Posterior cingulate gyrus (tissue), 11 donors: ENCODE results near the gene MRC1.
A peak's percentile ranks its signal among the peaks of the same experiment; 100 is the strongest.

Experiments
- DNase-seq, 10 donors: peaks; one replicate each; pipeline versions ENCODE4 v3.0.0 to v3.0.0-alpha.2; 2020 to 2021; ENCODE audit warnings: mixed read lengths in 3 of 10
- intact Hi-C: fragments of 100-400 bp; cut with DNase I; formaldehyde crosslinking; loops from one replicate; pipeline ENCODE4 v1.15.1; 2023

The MRC1 gene

GRCh38 chr10:17838080-17838648, 29.0 kb downstream of the MRC1 start:
- intact Hi-C loops, result no loop called here
- DNase-seq, result no peak

- DNase-seq, result no peak
- intact Hi-C loops, result no loop called here
These were observed 31.9 kb downstream of the MRC1 start for GRCh38 chr10:17841050-17841449.

- intact Hi-C loops, result no loop called here
These were observed 33.5 kb downstream of the MRC1 start for GRCh38 chr10:17842641-17843040.

GRCh38 chr10:17847585-17848296, 38.6 kb downstream of the MRC1 start:
- intact Hi-C loops, result no loop called here
- DNase-seq, result no peak

More at GRCh38 chr10:17842641-17843040, 33.5 kb downstream of the MRC1 start:
- DNase-seq, result no peak

GRCh38 chr10:17848646-17849045, 39.5 kb downstream of the MRC1 start:
- intact Hi-C loops, result loop anchor here (1.0 kb wide), 1 partner anchor 367 kb away; no protein-coding TSS in a partner anchor

GRCh38 chr10:17850501-17850900, 41.4 kb downstream of the MRC1 start:
- no peak for DNase-seq
- intact Hi-C loops, result no loop called here

More at GRCh38 chr10:17848646-17849045, 39.5 kb downstream of the MRC1 start:
- DNase-seq, result no peak

- intact Hi-C loops, result no loop called here
- peak in 9 of 10 donors; percentile 13 to 87 (median 29) for DNase-seq
These were observed 42.5 kb downstream of the MRC1 start for GRCh38 chr10:17851611-17852010.

- DNase-seq, result no peak
- intact Hi-C loops, result no loop called here
These were observed 45.0 kb downstream of the MRC1 start for GRCh38 chr10:17854044-17854652.

- DNase-seq, result no peak
- intact Hi-C loops, result no loop called here
These were observed 47.9 kb downstream of the MRC1 start for GRCh38 chr10:17857040-17857439.

GRCh38 chr10:17859492-17860156, 50.5 kb downstream of the MRC1 start:
- no peak for DNase-seq
- intact Hi-C loops, result no loop called here

- no peak for DNase-seq
- intact Hi-C loops, result no loop called here
These were observed 52.6 kb downstream of the MRC1 start for GRCh38 chr10:17861760-17862159.

GRCh38 chr10:17865351-17865750, 56.2 kb downstream of the MRC1 start:
- DNase-seq, result no peak
- intact Hi-C loops, result no loop called here

- no peak for DNase-seq
- intact Hi-C loops, result no loop called here
These were observed 57.2 kb downstream of the MRC1 start for GRCh38 chr10:17866346-17866745.

- intact Hi-C loops, result no loop called here
- no peak for DNase-seq
These were observed 57.9 kb downstream of the MRC1 start for GRCh38 chr10:17867056-17867455.

GRCh38 chr10:17871036-17871435, 61.9 kb downstream of the MRC1 start:
- intact Hi-C loops, result no loop called here
- no peak for DNase-seq

- no peak for DNase-seq
- intact Hi-C loops, result no loop called here
These were observed 63.3 kb downstream of the MRC1 start for GRCh38 chr10:17872191-17873091.

GRCh38 chr10:17873946-17874345, 64.8 kb downstream of the MRC1 start:
- intact Hi-C loops, result no loop called here
- DNase-seq, result no peak

- DNase-seq, result no peak
- intact Hi-C loops, result no loop called here
These were observed 68.0 kb downstream of the MRC1 start for GRCh38 chr10:17877121-17877520.

GRCh38 chr10:17878896-17879295, 69.7 kb downstream of the MRC1 start:
- DNase-seq, result no peak
- intact Hi-C loops, result no loop called here

GRCh38 chr10:17880601-17881000, 71.5 kb downstream of the MRC1 start:
- intact Hi-C loops, result no loop called here
- DNase-seq, result no peak
